HG03103 (cell line): ENCODE data around the gene RB1.
"Not testable (repeated sequence)": the region's sequence is repeated elsewhere in the genome, so short reads cannot be mapped to it uniquely, and the experiment has no call there.

ENCODE experiments used
- ATAC-seq: cut with Tn5 transposase; IDR thresholded peaks from one replicate; pipeline ENCODE4 v1.9.1; 2021; ENCODE audit warnings: low read depth; ENCODE audit not compliant: unreplicated experiment

The RB1 gene

GRCh38 chr13:48443442-48444208 is 140.1 kb downstream of the RB1 start:
- no peak for ATAC-seq

DNA sequence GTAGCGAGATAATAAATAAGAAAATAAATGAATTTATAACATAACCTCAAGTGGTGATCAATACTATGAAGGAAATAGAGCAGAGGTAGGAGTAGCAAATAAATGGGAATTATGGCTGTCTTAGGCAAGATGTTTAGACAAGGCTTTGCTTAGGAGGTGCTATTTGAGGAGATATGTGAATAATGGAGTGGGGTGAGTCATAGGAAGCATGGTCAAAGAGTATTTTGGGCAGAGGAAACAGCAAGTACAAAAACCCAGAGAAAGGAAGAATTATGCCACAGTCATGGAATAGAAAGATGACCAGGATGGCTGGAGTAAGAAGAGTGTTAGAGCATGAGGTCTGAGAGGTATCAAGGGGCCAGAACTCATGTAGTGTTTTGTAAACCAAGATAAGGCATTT is 142.9 kb downstream of the RB1 start:
- ATAC-seq = no peak

GRCh38 chr13:48448285-48448958 is 144.9 kb downstream of the RB1 start:
- no peak for ATAC-seq

DNA sequence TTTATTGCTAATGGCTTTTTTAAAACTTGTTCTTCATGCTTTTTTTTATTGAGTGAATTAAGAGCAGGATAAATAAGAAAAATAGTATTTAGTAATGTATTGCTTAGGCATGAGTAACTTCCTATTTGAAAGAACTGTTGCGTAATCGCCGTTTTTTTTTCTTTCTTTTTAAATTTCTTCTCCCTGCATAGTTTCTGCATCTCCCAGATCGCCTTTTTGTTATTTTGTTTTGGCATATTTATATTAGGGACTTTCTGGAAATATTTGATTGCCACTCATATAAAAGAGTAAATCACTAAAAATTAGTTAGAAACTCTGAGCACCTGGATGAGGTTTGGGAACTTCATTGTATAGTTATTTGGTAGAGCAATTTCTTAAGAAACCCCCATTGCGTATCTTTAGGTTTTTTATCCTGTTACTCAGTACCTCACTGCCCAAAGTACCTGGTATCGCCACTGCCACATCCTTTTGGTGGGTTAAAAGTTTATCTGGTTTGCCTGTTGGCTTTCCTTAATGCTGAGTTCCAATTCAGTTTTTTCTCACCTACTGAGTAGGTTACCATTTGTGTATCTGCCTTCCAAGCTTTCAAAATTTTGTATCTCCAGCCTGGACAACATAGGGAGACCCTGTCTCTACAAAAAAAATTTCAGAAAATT is 145.5 kb downstream of the RB1 start:
- no peak for ATAC-seq

DNA sequence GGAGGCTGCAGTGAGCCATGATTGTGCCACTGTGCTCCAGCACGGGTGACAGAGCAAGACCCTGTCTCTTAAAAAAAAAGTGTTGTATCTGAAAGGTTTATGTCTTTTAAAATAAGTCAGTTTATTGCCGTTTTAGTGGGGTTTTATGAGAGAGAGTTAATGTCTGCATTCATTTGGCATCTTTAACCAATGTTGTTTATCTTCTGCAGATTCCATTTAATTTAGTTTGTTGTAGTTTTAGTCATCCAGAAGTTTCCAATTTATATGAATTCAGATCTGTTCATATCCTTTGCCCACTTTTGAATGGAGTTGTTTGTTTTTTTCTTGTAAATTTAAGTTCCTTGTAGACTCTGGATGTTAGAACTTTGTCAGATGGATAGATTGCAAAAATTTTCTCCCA is 146.1 kb downstream of the RB1 start:
- ATAC-seq = no peak

DNA sequence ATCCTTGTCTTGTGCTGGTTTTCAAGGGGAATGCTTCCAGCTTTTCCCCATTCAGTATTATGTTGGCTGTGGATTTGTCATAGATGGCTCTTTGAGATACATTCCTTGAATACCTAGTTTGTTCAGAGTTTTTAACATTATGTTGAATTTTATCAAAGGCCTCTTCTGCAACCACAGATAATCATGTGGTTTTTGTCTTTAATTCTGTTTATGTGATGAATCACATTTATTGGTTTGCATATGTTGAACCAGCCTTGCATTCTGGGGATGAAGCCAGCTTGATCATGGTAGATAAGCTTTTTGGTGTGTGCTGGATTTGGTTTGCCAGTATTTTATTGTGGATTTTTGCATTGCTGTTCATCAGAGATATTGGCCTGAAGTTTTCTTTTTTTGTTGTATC is 147.6 kb downstream of the RB1 start:
- ATAC-seq = not testable (repeated sequence)

- no peak for ATAC-seq
These were observed 153.0 kb downstream of the RB1 start for GRCh38 chr13:48456546-48456945.

DNA sequence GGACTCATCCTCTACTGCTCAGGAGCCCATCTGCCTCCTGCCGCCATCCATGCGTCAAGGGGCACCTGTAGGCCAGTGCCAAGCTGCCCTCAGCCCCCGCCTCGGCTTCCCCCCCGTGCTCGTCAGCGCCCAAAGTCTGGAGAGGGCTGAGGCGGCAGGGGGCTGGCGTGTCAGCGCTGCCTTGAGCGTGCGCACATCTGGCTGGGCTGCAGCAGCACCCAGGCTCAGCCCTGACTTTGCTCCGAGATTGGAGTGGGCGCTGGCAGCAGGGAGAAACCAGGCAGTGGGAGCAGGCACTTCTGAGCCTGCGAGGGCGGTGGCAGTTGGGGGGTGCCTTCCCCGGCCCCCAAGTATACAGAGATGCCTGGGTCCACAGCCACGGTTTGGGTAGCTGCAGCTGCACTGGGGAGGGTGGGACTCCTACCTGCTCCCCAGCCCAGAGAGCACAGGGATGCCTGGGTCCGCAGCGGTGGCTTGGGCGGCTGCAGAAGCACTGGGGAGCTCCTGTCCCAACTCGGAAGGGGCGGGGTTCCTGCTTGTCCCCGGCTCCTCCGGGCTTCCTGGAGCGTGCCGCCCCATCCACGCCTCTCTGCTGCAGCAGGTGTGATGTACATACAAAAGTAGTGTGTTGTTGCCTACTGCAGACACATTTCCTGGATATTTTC is 154.2 kb downstream of the RB1 start:
- ATAC-seq = no peak

DNA sequence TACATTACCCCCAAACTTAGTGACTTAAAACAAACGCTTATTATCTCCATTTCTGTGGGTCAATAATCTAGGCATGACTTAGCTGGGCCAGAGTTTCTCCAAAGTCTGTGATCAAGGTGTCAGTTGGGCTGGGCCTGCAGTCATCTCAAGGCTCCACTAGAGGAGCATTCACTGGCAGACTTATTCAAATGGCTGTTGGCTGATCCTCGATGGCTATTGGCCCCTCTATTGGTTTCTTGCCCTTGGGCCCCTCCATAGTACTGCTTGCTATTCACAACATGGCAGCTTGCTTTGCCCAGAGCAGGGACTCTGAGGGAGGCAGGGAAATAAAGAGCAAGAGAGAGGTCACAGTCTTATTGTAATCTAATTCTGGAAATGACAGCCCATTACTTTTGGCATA is 171.7 kb downstream of the RB1 start:
- no peak for ATAC-seq

DNA sequence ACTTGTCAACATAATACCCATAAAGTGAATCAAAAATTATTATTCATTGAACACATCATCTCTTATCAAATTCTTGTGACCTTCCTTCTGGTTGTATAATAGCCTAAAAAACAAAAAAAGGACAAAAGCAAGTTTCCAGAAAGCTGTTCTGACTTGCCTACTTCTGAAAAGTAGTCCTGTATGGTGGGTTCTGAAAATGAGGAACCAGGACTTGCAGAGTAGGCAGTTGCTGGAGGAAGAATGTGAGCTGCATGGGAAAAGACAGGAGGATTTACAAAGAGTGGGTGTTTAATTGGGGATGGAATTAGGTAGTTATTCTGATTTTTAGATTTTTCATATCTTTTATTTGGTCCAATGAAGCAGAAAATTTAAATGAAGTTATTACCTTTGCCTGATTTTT is 172.7 kb downstream of the RB1 start:
- no peak for ATAC-seq

DNA sequence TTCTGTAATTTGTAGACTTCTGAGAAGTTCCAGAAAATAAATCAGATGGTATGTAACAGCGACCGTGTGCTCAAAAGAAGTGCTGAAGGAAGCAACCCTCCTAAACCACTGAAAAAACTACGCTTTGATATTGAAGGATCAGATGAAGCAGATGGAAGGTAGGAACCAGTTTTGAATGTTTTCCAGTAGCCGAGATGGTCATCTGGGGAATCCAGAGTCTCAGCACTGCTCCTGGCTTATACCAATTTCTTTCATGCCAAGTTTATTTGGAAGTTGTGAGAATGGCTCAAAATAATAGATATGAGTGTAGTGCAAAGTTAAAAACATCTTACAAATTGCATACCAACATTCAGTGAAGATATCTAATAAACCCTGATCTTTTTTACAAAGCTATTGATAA is 173.1 kb downstream of the RB1 start:
- ATAC-seq = no peak

GRCh38 chr13:48477191-48477855 is 173.8 kb downstream of the RB1 start:
- ATAC-seq = no peak

DNA sequence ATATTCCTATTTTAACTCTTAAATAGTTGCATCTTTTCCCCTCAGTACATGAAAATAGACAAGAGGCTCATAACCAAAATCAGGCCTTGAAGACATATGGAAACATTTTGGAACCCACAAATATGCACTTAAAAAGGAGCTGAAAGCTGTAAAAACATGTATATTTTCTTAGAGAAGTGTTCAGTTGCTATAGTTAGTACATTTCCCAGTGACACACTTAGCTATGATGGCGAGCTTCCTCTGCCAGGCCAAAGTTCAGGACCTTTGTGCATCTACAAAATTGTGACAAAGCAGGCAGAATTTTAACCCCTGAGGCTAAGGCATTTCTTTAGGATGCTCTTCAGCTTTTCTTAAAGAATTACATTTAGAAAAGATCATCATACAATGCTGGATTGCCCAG is 174.8 kb downstream of the RB1 start:
- ATAC-seq = no peak

DNA sequence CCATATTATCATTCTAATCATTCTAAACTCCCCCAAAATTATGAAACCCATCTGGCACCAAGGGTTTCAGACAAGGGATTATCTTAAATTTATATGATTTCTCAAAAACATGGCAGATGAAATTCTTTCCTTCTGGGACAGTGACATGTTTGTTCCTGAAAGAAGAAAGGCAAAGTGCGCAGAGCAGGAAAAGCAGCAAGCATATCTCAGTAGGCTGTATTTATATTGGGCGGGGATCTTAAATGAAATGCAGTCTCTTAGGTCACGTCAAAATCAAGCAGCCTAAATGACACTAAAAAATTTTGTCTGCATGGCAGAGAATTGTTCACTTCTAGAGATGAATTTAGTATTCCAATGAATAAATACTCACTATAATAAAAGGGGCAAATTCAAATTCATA is 180.0 kb downstream of the RB1 start:
- ATAC-seq = no peak

GRCh38 chr13:48485432-48485831 is 181.9 kb downstream of the RB1 start:
- no peak for ATAC-seq

DNA sequence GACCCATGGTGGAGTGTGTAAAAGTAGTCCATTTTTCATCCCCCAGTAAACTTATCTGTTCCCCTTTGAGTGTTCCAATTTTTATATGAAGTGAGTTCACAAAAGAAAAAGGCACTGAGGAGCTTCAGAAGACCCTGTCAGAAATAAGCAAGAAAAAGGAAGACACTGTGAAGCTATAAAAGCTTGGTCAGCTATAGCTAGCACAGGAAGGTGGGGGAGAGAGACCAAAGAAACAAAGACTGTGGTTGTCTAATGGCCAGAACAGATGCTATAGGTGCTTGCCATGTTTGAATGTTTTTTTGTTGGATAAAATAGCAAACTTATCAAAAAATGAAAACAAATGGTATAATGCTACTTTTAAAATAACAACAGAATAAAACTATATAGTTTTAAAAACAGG is 182.8 kb downstream of the RB1 start:
- ATAC-seq = no peak

DNA sequence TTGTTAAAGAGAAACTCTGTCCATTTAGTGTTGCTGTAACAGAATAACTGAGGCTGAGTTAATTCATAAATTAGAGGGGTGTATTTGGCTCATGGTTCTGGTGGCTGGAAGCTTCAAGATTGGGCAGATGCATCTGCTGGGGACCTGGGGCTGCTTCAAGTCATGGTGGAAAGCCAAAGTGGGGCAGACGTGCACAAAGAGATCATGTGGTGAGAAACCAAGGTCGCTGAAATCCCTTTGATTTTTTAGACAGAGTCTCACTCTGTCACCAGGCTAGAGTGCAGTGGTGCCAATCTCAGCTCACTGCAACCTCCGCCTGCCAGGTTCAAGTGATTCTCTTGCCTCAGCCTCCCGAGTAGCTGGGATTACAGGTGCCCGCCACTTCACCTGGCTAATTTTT is 183.3 kb downstream of the RB1 start:
- ATAC-seq = no peak

GRCh38 chr13:48487968-48488367 is 184.4 kb downstream of the RB1 start:
- ATAC-seq = no peak

DNA sequence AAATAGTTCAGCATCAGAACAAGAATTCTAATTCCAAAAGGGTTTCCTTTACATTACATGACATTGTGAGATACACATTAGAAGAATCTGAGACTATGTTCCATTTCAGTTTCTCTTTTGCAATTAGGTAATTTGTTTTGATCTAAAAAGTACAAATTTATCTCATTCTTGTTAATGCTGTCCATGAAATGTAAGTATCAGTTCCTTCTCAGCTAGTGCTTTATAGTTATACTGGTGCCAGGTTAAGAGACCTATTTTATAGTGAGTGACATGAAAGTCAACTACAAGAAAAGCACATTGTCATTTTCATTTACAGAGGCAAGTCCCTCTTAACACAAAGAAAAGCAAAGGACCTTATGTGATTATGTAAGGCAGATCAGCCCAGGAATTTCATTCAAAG is 185.4 kb downstream of the RB1 start:
- no peak for ATAC-seq

DNA sequence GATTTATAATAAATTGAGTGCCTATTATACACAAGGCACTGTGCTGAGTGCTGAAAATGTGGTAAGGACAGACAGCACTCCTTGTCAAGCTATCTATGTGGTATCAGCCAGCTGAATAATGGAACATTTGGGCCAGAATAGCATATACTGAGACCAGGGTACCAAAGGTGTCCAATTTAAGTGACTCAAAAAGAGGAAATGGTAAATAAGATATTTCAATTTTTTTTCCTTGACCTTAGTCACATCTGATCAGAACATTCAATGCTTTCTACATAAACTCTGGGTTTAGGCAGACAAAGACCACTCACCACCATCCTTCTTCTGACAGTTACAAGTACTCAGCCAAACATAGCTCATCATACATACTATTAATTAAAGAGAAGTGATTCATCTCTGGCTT is 186.1 kb downstream of the RB1 start:
- ATAC-seq = no peak

DNA sequence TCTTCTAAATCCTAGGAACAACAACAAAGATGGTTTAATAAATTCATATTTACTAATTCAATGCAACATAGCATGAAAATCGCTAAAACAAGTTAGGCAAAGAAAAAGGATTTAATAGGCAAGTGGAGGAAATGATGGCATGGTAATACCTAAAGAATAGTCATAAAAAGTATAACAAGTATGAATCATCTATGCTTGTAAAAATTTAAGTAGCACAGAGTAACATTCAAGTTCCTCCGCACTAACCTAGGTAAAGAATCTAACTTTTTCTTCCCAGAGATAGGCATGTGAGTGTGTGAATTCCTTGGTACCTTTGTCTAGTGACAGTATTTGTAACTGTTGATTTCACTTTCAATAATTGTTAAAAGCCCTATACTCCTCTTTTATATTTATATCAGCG is 186.7 kb downstream of the RB1 start:
- ATAC-seq = no peak
